ENCODE results near the gene C17orf114.

Gene C17orf114

GRCh38 chr17:4788159-4788806 lies 13.8 kb downstream of the C17orf114 start:
- no peak for DNase-seq (ENCODE audit: low read depth)

- no peak for DNase-seq (ENCODE audit: low read depth)
Measured at GRCh38 chr17:4786516-4786915, 15.6 kb downstream of the C17orf114 start.

GRCh38 chr17:4786106-4786511 lies 16.0 kb downstream of the C17orf114 start, which contains the start of gene VMO1:
Gene VMO1 (minus strand): TSS chr17:4786364. CDS start chr17:4786352, 12 bp downstream.
- DNase-seq (ENCODE audit: low read depth), result no peak

- DNase-seq (ENCODE audit: low read depth), result no peak
Measured at GRCh38 chr17:4785311-4786105, 16.6 kb downstream of the C17orf114 start.

- no peak for DNase-seq (ENCODE audit: low read depth)
Measured at GRCh38 chr17:4782652-4783051, 19.5 kb downstream of the C17orf114 start.

- no peak for DNase-seq (ENCODE audit: low read depth)
Measured at GRCh38 chr17:4780325-4780955, 21.7 kb downstream of the C17orf114 start.

GRCh38 chr17:4777969-4778760 lies 24.0 kb downstream of the C17orf114 start:
- no peak for DNase-seq (ENCODE audit: low read depth)

GRCh38 chr17:4772235-4772613 lies 29.9 kb downstream of the C17orf114 start:
- DNase-seq (ENCODE audit: low read depth), result no peak

- DNase-seq (ENCODE audit: low read depth), result no peak
Measured at GRCh38 chr17:4771519-4772234, 30.5 kb downstream of the C17orf114 start, which contains the start of gene TM4SF5. Gene TM4SF5 (plus strand): TSS chr17:4771886. CDS start chr17:4771923, 37 bp downstream.

GRCh38 chr17:4769628-4770027 lies 32.5 kb downstream of the C17orf114 start:
- no peak for DNase-seq (ENCODE audit: low read depth)

- no peak for DNase-seq (ENCODE audit: low read depth)
Measured at GRCh38 chr17:4768298-4768697, 33.8 kb downstream of the C17orf114 start.

- no peak for DNase-seq (ENCODE audit: low read depth)
Measured at GRCh38 chr17:4766723-4767122, 35.4 kb downstream of the C17orf114 start.

- no peak for DNase-seq (ENCODE audit: low read depth)
Measured at GRCh38 chr17:4766201-4766600, 35.9 kb downstream of the C17orf114 start.

GRCh38 chr17:4764595-4764994 lies 37.5 kb downstream of the C17orf114 start:
- no peak for DNase-seq (ENCODE audit: low read depth)

- no peak for DNase-seq (ENCODE audit: low read depth)
Measured at GRCh38 chr17:4759776-4760236, 42.3 kb downstream of the C17orf114 start.

- DNase-seq (ENCODE audit: low read depth), result no peak
Measured at GRCh38 chr17:4753392-4753791, 48.7 kb downstream of the C17orf114 start.

- no peak for DNase-seq (ENCODE audit: low read depth)
Measured at GRCh38 chr17:4751932-4752331, 50.2 kb downstream of the C17orf114 start.

Measured in HS-5 (cell line).